Measurements from ENCODE around the gene PDGFA. TPM values are rescaled to one million over a fixed set of nuclear protein-coding genes. Genes with fewer than 3 reads are reported as not detected.

The PDGFA gene
- total RNA-seq, 2 experiments from 2014 or later: not detected

GRCh38 chr7:455110-455928 lies 64.3 kb downstream of the PDGFA start:
- ChIA-PET CTCF (ENCODE audit: unreplicated experiment) (no interaction called here), POLR2A (no interaction called here)
- no TSS peak for BruUV-seq (replicated peaks)

GRCh38 chr7:454356-455109 lies 65.1 kb downstream of the PDGFA start:
- no peaks in the 10 kb centered on the region for H4K20me1 ChIP-seq (ENCODE audit: insufficient read depth, low read length)
- H3K4me2 ChIP-seq (ENCODE audit: low read length): no peak overlapping the region
- no peak overlapping the region for H2AFZ ChIP-seq (ENCODE audit: low read length)
- no peak overlapping the region for H3K4me3 ChIP-seq (ENCODE audit: low read depth, low read length, poor library complexity, severe bottlenecking)
- H3K36me3 ChIP-seq (ENCODE audit: insufficient read depth, low read length): no peaks in the 10 kb centered on the region
- H3K9me2 ChIP-seq (ENCODE audit: insufficient read depth, low read length): no peaks in the 10 kb centered on the region
- H3K79me2 ChIP-seq (ENCODE audit: insufficient read depth, low read depth, low read length): no peaks in the 10 kb centered on the region
- POLR2A ChIA-PET: no interaction called here
- no peaks in the 10 kb centered on the region for H3K9me3 ChIP-seq (ENCODE audit: low read length)
- intact Hi-C loops (cut with micrococcal nuclease; ENCODE audit: unreplicated experiment): no loop called here
- CTCF ChIA-PET (ENCODE audit: unreplicated experiment): no interaction called here
- no peaks in the 10 kb centered on the region for H3K4me1 ChIP-seq (ENCODE audit: insufficient read depth, low read length, poor library complexity, severe bottlenecking)
- no peak for DNase-seq (ENCODE audit: low spot score)
- no TSS peak for BruUV-seq (replicated peaks)
- TF ChIP-seq EZH2phosphoT487 (IDR thresholded peaks at IDR 0.05; ENCODE audit: borderline replicate concordance, low read depth, low read length) (no peak), CTCF (conservative IDR thresholded peaks at IDR 0.05; ENCODE audit: low read length) (no peak)
- no peak overlapping the region for H3K27ac ChIP-seq (ENCODE audit: low read depth, low read length, poor library complexity, severe bottlenecking)

More at GRCh38 chr7:455110-455928, 64.3 kb downstream of the PDGFA start:
- Histone ChIP-seq H3K4me1 (ENCODE audit: insufficient read depth, low read length, poor library complexity, severe bottlenecking) (no peaks in the 10 kb centered on the region), H3K4me2 (ENCODE audit: low read length) (no peak overlapping the region), H3K9me2 (ENCODE audit: insufficient read depth, low read length) (no peaks in the 10 kb centered on the region), H3K4me3 (ENCODE audit: low read depth, low read length, poor library complexity, severe bottlenecking) (no peak overlapping the region), H3K9me3 (ENCODE audit: low read length) (no peaks in the 10 kb centered on the region), H2AFZ (ENCODE audit: low read length) (no peak overlapping the region), H4K20me1 (ENCODE audit: insufficient read depth, low read length) (no peaks in the 10 kb centered on the region), H3K27ac (ENCODE audit: low read depth, low read length, poor library complexity, severe bottlenecking) (no peak overlapping the region), H3K79me2 (ENCODE audit: insufficient read depth, low read depth, low read length) (no peaks in the 10 kb centered on the region), H3K36me3 (ENCODE audit: insufficient read depth, low read length) (no peaks in the 10 kb centered on the region)
- intact Hi-C loops (cut with micrococcal nuclease; ENCODE audit: unreplicated experiment): no loop called here
- no peak for DNase-seq (ENCODE audit: low spot score)
- TF ChIP-seq EZH2phosphoT487 (IDR thresholded peaks at IDR 0.05; ENCODE audit: borderline replicate concordance, low read depth, low read length) (no peak), CTCF (conservative IDR thresholded peaks at IDR 0.05; ENCODE audit: low read length) (no peak)
